ENCODE results near the gene MUC5B. TPM values are rescaled to one million over a fixed set of nuclear protein-coding genes. Genes with fewer than 3 reads are reported as not detected.
"Not testable (repeated sequence)": the region's sequence is repeated elsewhere in the genome, so short reads cannot be mapped to it uniquely, and the experiment has no call there.

MUC5B gene
- total RNA-seq, 2 experiments from 2014 or later: not detected

GRCh38 chr11:1202154-1202775 lies 20.6 kb upstream of the MUC5B start:
- POLR2A ChIA-PET: no interaction called here
- CTCF ChIA-PET: interaction anchor here (0.7 to 1.3 kb wide), 4 partner anchors 297 to 465 kb away, joined by 3 to 9 read pairs (median 3); no protein-coding TSS in a partner anchor

GRCh38 chr11:1202776-1203504 lies 19.9 kb upstream of the MUC5B start:
- POLR2A ChIA-PET: no interaction called here
- CTCF ChIA-PET: interaction anchor here (0.9 to 1.3 kb wide), 3 partner anchors 296 to 464 kb away, joined by 3 to 9 read pairs (median 3); no protein-coding TSS in a partner anchor

GRCh38 chr11:1203505-1204271 lies 19.2 kb upstream of the MUC5B start:
- CTCF ChIA-PET: interaction anchor here (0.7 to 1.5 kb wide), 4 partner anchors 295 to 371 kb away, joined by 3 to 9 read pairs (median 4); no protein-coding TSS in a partner anchor
- POLR2A ChIA-PET: no interaction called here

- POLR2A ChIA-PET: no interaction called here
These were observed 18.3 kb upstream of the MUC5B start for GRCh38 chr11:1204381-1205101.

GRCh38 chr11:1205121-1205986 lies 17.5 kb upstream of the MUC5B start:
- CTCF ChIA-PET: interaction anchor here (1.5 kb wide), 1 partner anchor 310 kb away, joined by 5 read pairs; no protein-coding TSS in a partner anchor
- POLR2A ChIA-PET: no interaction called here

More at GRCh38 chr11:1204381-1205101, 18.3 kb upstream of the MUC5B start:
- CTCF ChIA-PET: interaction anchor here (0.7 to 1.5 kb wide), 2 partner anchors 311 to 370 kb away, joined by 3 to 5 read pairs; no protein-coding TSS in a partner anchor

- CTCF ChIA-PET: no interaction called here
- POLR2A ChIA-PET: no interaction called here
These were observed 16.9 kb upstream of the MUC5B start for GRCh38 chr11:1205987-1206331.

GRCh38 chr11:1206391-1207271 lies 16.2 kb upstream of the MUC5B start:
- ChIA-PET POLR2A (no interaction called here), CTCF (no interaction called here)

- POLR2A ChIA-PET: no interaction called here
- CTCF ChIA-PET: no interaction called here
These were observed 15.3 kb upstream of the MUC5B start for GRCh38 chr11:1207401-1208143.

GRCh38 chr11:1208144-1208393 lies 14.8 kb upstream of the MUC5B start:
- POLR2A ChIA-PET: no interaction called here
- CTCF ChIA-PET: no interaction called here

- ChIA-PET CTCF (no interaction called here), POLR2A (no interaction called here)
These were observed 14.2 kb upstream of the MUC5B start for GRCh38 chr11:1208394-1209261.

- ChIA-PET CTCF (no interaction called here), POLR2A (no interaction called here)
These were observed 13.4 kb upstream of the MUC5B start for GRCh38 chr11:1209371-1210057.

GRCh38 chr11:1211838-1212237 lies 11.0 kb upstream of the MUC5B start:
- ChIA-PET POLR2A (no interaction called here), CTCF (no interaction called here)

- POLR2A ChIA-PET, CTCF ChIA-PET: not testable (repeated sequence)
These were observed 7.0 kb upstream of the MUC5B start for GRCh38 chr11:1215826-1216225.

GRCh38 chr11:1217151-1217550 lies 5.7 kb upstream of the MUC5B start:
- ChIA-PET CTCF (interaction anchor here (0.6 kb wide), 1 partner anchor 94 kb away, joined by 3 read pairs; no protein-coding TSS in a partner anchor), POLR2A (no interaction called here)

GRCh38 chr11:1218256-1218787 lies 4.5 kb upstream of the MUC5B start:
- ChIA-PET CTCF (no interaction called here), POLR2A (no interaction called here)
